Cortex of kidney (tissue), 1 donor: Measurements from ENCODE around the gene PALM3.
"Not testable (repeated sequence)": the region's sequence is repeated elsewhere in the genome, so short reads cannot be mapped to it uniquely, and the experiment has no call there.

ENCODE experiments used
- DNase-seq: peaks from one replicate; lab custom pipeline; 2025; lab: John Stamatoyannopoulos, UW

Gene PALM3

DNA sequence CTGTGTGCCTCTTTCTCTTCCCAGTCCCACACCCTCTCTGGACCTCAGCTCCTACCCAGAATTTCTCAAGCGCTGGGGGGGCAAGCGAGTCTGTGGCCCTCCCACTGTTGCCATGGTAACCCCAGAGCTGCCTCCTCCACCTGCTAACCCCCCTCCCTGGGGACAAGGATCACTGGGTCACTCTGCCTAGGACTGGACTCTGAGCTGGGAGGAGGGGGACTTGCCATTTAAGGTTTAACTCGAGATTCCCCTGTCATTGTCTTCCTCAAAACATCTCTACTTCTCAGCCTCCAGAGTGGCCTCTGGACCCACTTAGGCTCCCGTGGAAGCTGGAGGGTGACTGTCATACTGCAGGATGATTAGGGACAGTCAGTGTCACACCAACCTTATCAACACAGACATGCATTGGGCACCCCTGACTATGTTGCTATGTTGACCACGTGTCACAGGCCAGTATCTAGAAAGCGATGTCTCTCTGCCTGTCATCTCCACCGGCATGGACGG, 2.2 kb downstream of the PALM3 start:
- DNase-seq, result no peak

DNA sequence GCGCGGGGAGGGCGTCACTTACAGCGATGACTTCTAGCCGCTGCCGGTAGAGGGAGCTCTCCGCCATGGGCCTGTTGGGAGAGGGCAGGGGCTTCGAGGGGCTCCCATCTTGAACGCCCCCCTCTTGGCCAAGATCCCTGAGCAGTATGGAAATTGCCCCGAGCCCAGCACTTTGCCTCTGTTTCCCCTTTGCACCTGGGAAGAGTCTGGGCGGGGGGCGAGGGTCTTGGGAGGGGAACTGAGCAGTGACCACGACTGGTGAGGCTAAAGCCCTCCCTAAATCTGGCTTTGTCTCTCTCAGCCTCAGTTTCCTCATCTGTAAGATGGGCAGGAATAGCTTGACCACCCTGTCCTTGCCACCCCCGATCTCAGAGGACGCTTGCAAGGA, 2.8 kb downstream of the PALM3 start:
- no peak for DNase-seq

DNA sequence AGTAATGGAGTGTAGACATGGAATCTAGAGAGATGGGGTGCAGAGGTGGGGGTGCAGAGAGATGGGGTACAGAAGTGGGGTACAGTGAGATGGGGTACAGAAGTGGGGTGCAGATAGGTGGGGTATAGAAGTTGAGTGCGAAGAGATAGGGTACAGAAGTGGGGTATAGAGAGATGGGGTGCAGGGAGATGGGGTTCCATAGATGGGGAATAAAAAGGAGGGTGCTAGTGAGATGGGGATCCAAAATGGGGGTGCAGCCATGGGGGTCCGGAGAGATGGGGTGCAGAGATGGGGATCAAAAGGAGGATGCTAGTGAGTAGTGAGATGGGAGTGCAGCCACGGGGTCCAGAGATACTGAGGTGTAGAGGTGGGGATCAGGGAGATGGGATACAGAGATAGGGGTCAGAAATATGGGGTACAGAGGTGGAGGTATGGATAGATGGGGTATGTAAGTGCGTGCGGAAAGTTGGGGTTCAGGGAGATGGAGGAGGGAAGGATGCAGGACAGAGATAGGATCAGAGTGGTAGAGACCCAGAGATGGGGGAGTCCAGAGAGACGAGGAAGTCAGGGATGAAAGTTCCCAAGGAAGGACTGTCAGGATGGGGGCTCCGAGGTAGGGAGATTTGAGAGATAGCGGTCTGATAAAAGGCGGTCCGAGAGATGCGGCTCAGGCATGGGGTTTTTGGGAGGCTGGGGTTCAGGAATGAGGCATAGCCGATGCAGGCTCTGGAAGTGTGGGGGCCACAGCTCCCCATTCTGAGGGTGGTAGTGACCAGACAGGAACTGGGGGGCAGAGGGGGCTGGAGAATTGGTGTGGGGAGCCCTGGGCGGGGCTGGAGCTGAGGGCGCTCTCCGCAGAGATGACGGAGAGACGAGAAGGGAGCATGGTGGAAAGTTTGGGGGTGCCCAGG, 3.4 kb downstream of the PALM3 start:
- no peak for DNase-seq

DNA sequence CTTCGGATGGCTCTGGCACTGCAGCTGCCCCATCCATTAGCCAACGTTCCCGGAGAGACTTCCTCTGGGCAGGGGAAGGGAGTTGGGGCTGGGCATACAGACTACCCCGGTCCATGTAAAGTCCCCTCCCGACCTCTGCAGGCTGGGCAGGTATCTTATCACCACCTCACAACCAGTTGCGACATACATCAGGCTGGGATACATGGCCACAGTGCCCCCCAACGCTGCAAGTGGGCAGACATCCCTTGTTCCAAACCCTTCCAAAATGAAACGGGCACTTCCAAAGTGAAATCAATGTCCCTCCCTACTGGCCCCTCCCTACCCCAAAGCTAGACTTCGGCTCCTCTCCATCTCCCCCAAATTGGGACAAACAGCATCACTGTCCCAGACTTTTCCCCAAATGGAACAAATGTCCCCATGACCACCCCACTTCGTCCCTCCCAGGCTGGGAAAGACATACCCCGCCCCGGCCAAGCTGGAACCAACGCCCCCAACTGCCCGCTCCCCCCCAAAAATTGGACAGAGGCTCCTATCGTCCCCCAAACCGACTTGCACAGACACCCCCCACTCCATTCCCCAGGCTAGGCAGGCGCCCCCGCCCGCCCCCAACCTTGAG, 5.0 kb downstream of the PALM3 start:
- DNase-seq, result no peak

DNA sequence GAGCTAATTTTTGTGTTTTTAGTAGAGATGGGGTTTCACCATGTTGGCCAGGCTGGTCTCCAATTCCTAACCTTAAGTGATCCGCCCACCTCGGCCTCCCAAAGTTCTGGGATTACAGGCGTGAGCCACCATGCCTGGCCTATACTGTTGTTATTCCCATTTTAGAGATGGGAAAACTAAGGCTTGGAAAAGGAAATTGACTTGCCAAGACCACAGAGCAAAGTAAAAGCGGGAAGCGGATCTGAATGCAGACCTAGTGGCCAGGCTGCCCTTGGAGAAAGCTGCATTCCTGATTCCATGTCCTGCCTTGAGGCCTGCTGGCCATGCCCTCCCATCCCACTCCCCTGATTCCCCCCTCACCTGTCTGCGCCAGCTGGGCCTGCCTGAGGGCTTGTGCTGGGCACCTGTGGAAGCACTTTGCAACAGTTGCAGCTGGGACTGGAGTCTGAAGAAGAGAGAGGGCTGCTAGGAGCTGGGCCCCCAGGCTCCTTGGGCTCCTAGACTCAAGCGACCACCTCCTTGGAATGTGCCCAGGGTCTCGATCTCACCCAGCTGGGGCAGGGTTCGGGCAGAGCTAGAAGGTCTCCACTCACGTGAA, 5.7 kb downstream of the PALM3 start:
- DNase-seq, result no peak

DNA sequence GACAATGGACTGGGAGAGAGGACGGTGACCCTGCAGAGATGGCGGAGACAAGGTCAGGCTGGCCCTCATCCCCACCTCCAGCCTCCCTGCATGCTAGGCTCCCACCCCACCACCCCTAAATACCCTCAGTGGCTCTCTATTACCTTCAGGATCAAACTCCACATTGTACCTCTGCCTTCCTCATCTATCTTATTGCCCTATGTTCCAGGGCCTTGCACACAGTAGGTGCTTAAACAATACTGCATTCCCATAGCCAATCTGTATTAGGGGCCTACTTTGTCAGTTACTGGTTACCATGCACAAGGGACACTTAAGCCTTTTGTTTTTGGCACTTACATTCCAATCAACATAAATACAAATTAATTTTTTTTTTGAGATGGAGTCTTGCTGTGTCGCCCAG, 6.5 kb downstream of the PALM3 start:
- DNase-seq, result no peak

DNA sequence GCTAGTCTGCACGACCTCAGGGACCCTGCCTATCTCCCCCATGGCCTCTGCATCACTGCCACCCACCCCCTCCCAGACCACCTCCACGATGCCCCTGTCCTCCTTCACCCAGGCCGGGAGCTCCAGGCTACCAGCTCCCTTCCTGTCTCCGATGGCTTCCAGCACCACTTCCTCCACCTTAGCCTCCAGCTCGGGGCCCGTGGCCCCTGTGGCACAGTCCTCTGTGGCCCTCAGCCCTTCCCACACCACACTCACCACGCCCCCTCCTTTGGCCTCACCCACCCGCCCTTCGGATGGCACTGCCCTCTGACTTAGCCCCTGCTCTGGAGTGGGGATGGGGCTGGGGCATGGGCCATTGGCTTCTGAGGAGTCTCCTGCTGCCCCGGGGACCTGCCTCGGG, 7.2 kb downstream of the PALM3 start:
- no peak for DNase-seq

DNA sequence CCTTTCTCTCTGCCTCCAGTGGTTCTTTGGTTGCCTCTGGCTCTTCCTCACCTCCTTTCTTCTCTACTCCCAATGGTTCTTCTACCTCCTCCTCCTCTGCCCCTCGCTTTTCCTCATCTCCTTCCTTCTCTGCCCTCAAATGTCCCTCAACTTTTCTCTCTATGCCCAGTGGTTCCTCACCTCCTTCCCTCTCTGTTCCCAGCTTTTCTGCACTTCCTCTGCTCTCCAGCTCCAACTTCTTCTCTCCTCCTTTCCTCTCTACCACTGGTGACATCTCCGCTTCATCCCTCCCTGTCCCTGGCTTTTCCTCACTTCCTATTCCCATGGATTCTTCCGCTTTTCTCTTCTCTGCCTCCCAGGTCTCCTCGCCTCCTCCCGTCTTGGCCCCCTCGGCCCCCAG, 7.8 kb downstream of the PALM3 start:
- DNase-seq, result no peak

DNA sequence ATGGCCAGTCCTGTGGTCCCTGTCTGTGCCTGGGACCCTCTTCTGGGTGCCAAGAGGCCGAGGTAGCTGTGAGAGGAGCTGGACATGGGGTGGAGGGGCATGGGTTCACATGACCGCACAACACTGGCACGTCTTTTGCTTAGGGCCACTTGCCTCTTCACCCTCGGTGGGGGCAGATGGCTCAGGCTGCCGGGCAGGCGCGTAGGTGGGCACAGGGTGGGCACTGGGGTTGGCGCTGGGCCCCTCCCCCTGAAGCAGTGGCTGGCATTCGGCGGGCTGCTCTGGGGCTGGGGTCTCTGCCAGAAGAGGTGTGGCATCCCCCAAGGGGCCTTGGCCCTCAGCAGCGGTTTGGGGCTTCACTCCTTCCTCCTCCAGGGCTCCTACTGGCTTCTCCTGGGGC, 8.4 kb downstream of the PALM3 start:
- DNase-seq, result no peak

DNA sequence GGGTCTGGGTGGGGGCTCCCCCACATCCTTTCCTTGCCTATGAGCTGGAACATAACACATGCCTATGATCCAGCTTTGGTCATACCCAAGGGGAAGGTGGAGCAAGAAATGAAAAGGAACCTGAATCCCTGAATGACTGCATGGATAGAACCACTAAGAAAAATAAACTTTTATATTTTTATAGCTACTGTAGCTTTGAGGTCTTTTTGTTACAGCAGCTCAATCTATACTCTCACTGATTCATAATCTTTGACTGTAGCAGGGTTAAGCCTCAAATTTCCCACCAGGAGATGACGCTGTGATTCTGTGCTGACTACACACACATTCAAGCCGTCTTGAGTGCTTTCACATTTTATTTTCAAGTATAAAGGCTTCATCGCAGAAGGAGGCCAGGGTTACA, 8.8 kb downstream of the PALM3 start:
- DNase-seq, result no peak

DNA sequence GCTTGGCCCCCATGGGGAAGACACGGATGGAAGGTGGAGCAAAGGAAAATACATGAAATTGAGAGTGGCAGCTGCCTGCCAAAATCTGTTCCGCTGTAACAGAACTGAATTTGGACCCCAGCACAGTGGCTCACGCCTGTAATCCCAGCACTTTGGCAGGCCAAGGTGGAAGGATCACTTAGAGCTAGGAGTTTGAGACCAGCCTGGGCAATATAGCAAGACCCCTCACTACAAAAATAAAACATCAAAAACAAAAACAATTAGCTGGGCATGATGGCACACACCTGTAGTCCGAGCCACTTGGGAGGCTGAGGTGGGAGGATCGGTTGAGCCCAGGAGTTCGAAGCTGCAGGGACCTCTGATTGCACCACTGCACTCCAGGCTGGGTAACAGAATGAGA, 9.4 kb downstream of the PALM3 start:
- DNase-seq, result no peak

DNA sequence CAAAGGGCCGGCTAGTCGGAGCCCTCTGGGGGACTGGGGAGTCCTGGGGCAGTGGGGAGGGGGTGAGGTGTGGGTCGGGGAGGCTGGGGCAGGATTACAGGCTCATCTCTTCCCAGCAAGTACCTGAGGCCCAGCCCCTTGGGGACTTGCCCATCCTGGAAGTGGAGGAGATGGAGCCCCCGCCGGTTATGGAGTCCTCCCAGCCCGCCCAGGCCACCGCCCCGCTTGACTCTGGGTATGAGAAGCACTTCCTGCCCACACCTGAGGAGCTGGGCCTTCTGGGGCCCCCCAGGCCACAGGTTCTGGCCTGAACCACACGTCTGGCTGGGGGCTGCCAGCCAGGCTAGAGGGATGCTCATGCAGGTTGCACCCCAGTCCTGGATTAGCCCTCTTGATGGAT, 9.9 kb downstream of the PALM3 start:
- DNase-seq, result no peak

DNA sequence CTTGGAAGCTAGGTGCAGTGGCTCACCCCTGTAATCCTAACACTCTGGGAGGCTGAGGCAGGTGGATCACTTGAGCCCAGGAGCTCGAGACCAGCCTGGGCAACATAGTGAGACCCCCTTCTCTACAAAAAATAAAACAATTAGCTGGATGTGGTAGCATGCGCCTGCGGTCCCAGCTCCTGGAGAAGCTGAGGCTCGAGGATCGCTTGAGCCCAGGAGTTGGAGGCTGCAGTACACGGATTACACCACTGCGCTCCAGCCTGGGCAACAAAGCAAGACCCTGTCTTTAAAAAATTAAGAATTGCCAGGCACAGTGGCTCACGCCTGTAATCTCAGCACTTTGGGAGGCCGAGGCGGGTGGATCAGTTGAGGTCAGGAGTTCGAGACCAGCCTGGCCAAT, 10.9 kb downstream of the PALM3 start:
- DNase-seq, result not testable (repeated sequence)

DNA sequence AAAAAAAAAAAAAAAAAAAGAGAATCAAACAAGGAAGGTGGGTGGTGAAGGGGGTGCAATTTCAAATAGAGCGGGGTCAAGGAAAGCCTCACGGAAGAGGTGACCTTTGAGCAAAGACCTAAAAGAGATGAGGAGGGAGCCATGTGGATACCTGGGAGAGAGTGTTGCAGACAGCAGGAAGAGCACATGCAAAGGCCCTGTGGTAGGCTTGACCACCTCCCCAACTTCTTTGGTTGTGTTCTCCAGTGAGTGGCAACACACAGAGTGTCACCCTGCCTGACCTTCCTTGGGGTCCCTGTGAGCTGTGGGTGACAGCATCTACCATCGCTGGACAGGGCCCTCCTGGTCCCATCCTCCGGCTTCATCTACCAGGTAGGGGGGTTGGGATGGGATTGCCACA, 11.4 kb downstream of the PALM3 start:
- no peak for DNase-seq

DNA sequence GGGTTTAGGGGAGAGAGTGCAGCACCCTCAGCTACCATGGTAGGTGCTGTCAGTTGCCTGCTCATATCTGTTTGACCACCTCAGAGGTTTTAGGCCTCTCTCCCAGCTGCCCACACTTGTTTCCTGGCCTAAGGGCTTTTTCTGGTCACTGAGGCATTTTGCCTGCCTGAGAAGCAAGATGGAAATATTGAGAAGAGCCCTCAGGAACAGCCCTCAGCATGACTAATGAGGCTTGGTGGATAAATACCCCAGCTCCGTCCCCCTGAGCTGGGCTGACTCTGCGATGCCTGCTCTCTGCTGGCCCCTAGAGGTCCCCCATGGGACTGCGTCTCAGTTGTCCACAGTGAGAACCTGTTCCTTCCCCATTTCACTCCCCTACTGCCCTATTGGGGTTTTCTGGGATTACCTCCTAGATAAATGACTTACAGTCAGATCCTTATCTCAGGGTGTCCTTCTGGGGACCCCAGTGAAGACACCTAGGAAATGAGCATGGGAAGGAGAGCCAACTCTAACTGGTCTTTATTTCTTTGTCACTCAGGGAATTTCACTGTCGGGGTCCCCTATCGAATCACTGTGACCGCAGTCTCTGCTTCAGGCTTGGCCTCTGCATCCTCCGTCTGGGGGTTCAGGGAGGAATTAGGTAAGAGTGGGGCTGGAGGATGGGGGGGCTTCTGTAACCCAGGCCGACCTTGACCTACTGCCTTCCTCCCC, 13.3 kb downstream of the PALM3 start:
- DNase-seq, result no peak

DNA sequence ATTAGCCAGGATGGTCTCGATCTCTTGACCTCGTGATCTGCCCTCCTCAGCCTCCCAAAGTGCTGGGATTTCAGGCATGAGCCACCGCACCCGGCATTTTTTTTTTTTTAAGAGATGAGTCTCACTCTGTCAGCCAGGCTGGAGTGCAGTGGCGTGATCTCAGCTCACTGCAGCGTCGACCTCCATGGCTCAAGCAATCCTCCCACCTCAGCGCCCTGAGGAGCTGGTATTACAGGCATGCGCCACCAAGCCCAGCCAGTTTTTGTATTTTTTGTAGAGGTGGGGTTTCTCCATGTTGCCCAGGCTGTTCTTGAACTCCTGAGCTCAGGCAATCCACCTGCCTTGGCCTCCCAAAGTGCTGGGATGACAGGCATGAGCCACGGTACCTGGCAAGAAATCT, 14.0 kb downstream of the PALM3 start:
- not testable (repeated sequence) for DNase-seq

DNA sequence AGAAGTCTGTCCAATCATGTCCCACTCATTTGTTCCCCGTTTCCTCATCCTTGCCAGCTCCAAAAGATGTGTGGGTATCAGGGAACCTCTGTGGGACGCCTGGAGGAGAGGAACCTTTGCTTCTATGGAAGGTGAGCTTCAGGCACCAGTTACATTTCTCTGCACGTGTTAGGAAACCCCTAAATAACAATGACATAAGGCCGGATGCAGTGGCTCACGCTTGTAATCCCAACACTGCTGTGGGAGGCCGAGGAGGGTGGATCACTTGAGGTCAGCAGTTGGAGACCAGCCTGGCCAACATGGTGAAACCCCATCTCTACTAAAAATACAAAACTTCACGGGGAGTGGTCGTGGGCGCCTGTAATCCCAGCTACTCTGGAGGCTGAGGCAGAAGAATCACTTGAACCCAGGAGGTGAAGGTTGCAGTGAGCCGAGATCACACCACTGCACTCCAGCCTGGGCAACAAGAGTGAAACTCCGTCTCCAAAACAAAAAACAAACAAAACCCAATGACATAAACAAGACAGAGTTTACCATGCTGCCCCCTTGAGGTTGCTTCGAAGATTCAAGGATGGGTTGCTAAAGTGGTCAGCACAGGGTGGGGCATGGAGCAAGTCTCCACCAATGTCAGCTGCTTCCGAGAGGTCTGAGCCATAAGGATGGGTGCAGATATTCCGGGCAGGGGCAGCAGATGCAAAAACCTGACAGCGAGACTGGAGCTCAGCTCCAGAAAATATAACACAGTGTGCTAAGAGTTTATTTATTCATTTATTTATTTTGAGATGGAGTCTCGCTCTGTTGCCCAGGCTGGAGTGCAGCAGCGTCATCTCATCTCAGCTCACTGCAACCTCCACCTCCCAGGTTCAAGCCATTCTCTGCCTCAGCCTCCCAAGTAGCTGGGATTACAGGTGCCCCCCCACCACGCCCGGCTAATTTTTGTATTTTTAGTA, 18.9 kb downstream of the PALM3 start:
- DNase-seq, result not testable (repeated sequence)

DNA sequence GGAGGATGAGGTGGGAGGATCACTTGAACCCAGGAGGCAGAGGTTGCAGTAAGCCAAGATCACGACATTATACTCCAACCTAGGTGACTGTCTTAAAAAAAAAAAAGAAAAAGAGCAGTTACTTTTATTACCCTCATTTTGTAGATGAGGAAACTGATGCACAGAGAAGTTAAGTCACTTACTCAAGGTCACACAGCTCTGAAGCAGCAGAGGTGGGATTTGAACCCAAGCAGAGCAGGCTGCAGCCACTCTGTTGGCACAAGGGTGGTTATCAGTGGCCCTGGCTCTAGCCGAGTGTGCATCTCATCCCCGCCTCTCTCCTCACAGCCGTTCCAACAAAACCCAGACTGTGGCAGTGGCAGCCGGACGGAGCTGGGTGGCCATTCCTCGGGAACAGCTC, 22.7 kb downstream of the PALM3 start:
- no peak for DNase-seq

DNA sequence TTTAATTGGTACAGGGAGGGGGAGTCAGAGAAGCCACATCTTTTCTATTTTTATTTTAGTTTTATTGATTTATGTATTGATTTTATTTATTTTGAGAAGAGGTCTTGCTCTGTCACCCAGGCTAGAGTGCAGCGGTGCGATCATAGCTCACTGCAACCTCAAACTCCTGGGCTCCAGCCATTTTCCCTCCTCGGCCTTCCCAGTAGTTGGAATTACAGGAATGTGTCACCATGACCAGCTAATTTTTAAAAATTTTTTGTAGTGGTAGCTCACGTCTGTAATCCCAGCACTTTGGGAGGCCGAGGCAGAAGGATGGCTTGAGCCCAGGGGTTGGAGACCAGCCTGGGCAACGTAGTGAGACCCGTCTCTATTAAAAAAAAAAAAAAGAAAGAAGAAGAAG, 26.2 kb downstream of the PALM3 start:
- DNase-seq, result no peak

DNA sequence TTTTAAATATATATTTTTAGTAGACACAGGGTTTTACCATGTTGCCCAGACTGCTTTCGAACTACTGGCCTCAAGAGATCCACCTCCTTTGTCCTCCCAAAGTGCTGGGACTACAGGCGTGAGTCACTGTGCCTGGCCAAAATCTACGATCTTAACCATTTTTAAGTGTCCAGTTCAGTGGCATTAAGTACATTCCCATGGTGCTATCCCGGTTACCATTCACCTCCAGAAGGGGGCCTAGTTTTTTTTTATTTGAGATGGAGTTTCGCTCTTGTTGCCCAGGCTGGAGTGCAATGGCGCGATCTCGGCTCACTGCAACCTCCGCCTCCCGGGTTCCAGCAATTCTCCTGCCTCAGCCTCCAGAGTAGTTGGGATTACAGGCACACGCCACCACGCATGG, 26.7 kb downstream of the PALM3 start:
- DNase-seq, result not testable (repeated sequence)

DNA sequence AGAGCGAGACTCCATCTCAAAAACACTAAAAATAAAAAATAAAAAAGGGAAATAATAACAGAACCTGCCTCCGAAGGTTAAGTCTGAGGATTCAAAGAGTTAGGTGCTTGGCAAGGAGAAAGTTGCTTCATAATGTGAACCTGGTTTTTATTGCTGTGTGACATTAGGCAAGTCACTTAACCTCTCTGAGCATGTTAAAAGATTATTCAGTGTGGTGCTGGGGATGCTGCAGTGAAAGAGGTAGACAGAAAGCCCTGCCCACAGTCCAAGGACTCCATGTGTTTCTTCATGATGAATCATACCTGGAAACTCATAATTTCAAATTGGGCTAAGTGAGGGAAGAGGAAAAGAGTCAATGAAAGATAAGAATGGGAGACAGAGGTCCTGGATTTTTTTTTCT, 27.9 kb downstream of the PALM3 start:
- no peak for DNase-seq
